Activated CD4-positive, alpha-beta T cell treated with anti-CD3 and anti-CD28 coated beads, Interleukin-2, amount 50 U/mL, for 16 hours (primary cell): ENCODE measurements around the gene PNISR.
"Not testable (repeated sequence)": the region's sequence is repeated elsewhere in the genome, so short reads cannot be mapped to it uniquely, and the experiment has no call there.

Experiments
- DNase-seq: peaks from one replicate; pipeline ENCODE4 v3.0.0-alpha.2; 2020

PNISR gene

GRCh38 chr6:99424761-99425646 lies at the start of gene PNISR:
TSS of gene PNISR (minus strand) at chr6:99425308. CDS start at chr6:99414659, 10,649 bp downstream.
- DNase-seq: peak; percentile 96

- DNase-seq: no peak
Measured at GRCh38 chr6:99473730-99474129, 48.6 kb upstream of the PNISR start.

GRCh38 chr6:99471638-99472037 lies 46.5 kb upstream of the PNISR start:
- DNase-seq: no peak

GRCh38 chr6:99467509-99468106 lies 42.5 kb upstream of the PNISR start:
- DNase-seq: peak; percentile 32

GRCh38 chr6:99459133-99459532 lies 34.0 kb upstream of the PNISR start:
- DNase-seq: not testable (repeated sequence)

- peak; percentile 38 for DNase-seq
Measured at GRCh38 chr6:99458319-99458718, 33.2 kb upstream of the PNISR start.

- peak; percentile 39 for DNase-seq
Measured at GRCh38 chr6:99446076-99446475, 21.0 kb upstream of the PNISR start.

- peak; percentile 38 for DNase-seq
Measured at GRCh38 chr6:99434702-99435530, 9.8 kb upstream of the PNISR start.

GRCh38 chr6:99432877-99433276 lies 7.8 kb upstream of the PNISR start:
- DNase-seq: no peak

- DNase-seq: no peak
Measured at GRCh38 chr6:99431901-99432300, 6.8 kb upstream of the PNISR start.

- DNase-seq: no peak
Measured at GRCh38 chr6:99427988-99428387, 2.9 kb upstream of the PNISR start.

GRCh38 chr6:99426451-99426757 lies 1.3 kb upstream of the PNISR start:
- DNase-seq: no peak

- peak; percentile 68 for DNase-seq
Measured at GRCh38 chr6:99425647-99426450, 741 bp upstream of the PNISR start.

- DNase-seq: no peak
Measured at GRCh38 chr6:99424022-99424421, 1.1 kb downstream of the PNISR start.

- DNase-seq: no peak
Measured at GRCh38 chr6:99422912-99423311, 2.2 kb downstream of the PNISR start.

GRCh38 chr6:99416892-99417767 lies 8.0 kb downstream of the PNISR start:
- peak; percentile 8 for DNase-seq

- no peak for DNase-seq
Measured at GRCh38 chr6:99416226-99416625, 8.9 kb downstream of the PNISR start.

- no peak for DNase-seq
Measured at GRCh38 chr6:99415446-99415845, 9.7 kb downstream of the PNISR start.

- DNase-seq: no peak
Measured at GRCh38 chr6:99412065-99412464, 13.0 kb downstream of the PNISR start.

- no peak for DNase-seq
Measured at GRCh38 chr6:99409672-99410071, 15.4 kb downstream of the PNISR start.

GRCh38 chr6:99407076-99407475 lies 18.0 kb downstream of the PNISR start:
- no peak for DNase-seq

- DNase-seq: no peak
Measured at GRCh38 chr6:99402448-99402847, 22.7 kb downstream of the PNISR start.
